Endothelial cell of umbilical vein (primary cell): ENCODE measurements around the gene HP. TPM values are rescaled to one million over a fixed set of nuclear protein-coding genes. Genes with fewer than 3 reads are reported as not detected.
"Not testable (repeated sequence)": the region's sequence is repeated elsewhere in the genome, so short reads cannot be mapped to it uniquely, and the experiment has no call there.

Source experiments
- Bru-seq: library from RNA; stranded (reverse); fragments of 400-500 nt; gene quantifications from one replicate; lab custom pipeline; 2021; lab: Mats Ljungman, UMichigan
- BruChase-seq, 2 experiments: library from RNA; stranded (reverse); fragments of 400-500 nt; gene quantifications; one replicate each; lab custom pipeline; 2021; lab: Mats Ljungman, UMichigan
- BruUV-seq: library from RNA; stranded (reverse); fragments of 400-500 nt; replicated peaks from 2 replicates; lab custom pipeline; 2021; lab: Mats Ljungman, UMichigan
- CTCF ChIA-PET: fragments of 300-600, 350-600 bp; sonication (Branson Sonifier 250); formaldehyde crosslinking; loops from one replicate; lab custom pipeline; 2021; ENCODE audit warnings: antibody characterized with exemption, inconsistent platforms; lab: Charles Lee
- POLR2A ChIA-PET: fragments of 300-600, 350-600 bp; sonication (Branson Sonifier 250); formaldehyde crosslinking; loops from one replicate; lab custom pipeline; 2021; ENCODE audit warnings: antibody characterized with exemption, inconsistent platforms; lab: Charles Lee
- DNase-seq: peaks from one replicate; pipeline ENCODE4 v3.0.0-alpha.2; 2011; ENCODE audit warnings: low read depth, low spot score
- FAIRE-seq: peaks from 2 replicates; lab custom pipeline; 2011; peaks lifted over from hg19 to GRCh38; lab: Jason Lieb, UNC
- H2AFZ ChIP-seq: 2 replicates; pipeline ENCODE4 v1.6.0; 2012; ENCODE audit warnings: low read depth, low read length, control low read depth, inconsistent platforms
- H3K27ac ChIP-seq: 2 replicates; pipeline ENCODE4 v1.5.1; 2011; ENCODE audit warnings: low read depth, mild to moderate bottlenecking, control low read depth, low read length, moderate library complexity; ENCODE audit not compliant: insufficient read depth
- H3K27me3 ChIP-seq, 2 experiments: 2 replicates each; pipeline versions ENCODE4 v1.6.0 to v1.6.1; 2011; ENCODE audit warnings: low read length in 2 of 2, mixed read lengths in 1 of 2; ENCODE audit not compliant: control insufficient read depth in 2 of 2, insufficient read depth in 2 of 2
- H3K36me3 ChIP-seq, 2 experiments: 2 replicates in 1 of 2; 3 replicates in 1 of 2; pipeline ENCODE4 v1.5.1; 2011; ENCODE audit warnings: low read length in 2 of 2, mild to moderate bottlenecking in 1 of 2, moderate library complexity in 1 of 2; ENCODE audit not compliant: control insufficient read depth in 2 of 2, insufficient read depth in 2 of 2; ENCODE audit errors: extremely low read depth in 1 of 2
- H3K4me1 ChIP-seq: 3 replicates; pipeline ENCODE4 v1.5.1; 2011; ENCODE audit warnings: mild to moderate bottlenecking, low read length; ENCODE audit not compliant: control insufficient read depth, insufficient read depth; ENCODE audit errors: extremely low read depth
- H3K4me2 ChIP-seq: 2 replicates; pipeline ENCODE4 v1.6.1; 2011; ENCODE audit warnings: low read length, control low read depth, mixed read lengths; ENCODE audit not compliant: insufficient read depth
- H3K4me3 ChIP-seq, 3 experiments: fragments of 200-600 bp in 1 of 3; sonication (generic), shearing (Covaris generic) in 1 of 3; replicated peaks in 1 of 3; 2 replicates each; pipeline ENCODE4 v1.5.1; 2011 to 2016; ENCODE audit warnings: control low read depth in 3 of 3, low read length in 3 of 3, mild to moderate bottlenecking in 2 of 3, inconsistent platforms in 1 of 3, low read depth in 1 of 3, moderate library complexity in 1 of 3; ENCODE audit not compliant: insufficient read depth in 1 of 3
- H3K79me2 ChIP-seq: 2 replicates; pipeline ENCODE4 v1.6.0; 2012; ENCODE audit warnings: low read length, inconsistent platforms; ENCODE audit not compliant: control insufficient read depth, insufficient read depth
- H3K9ac ChIP-seq: replicated peaks from 2 replicates; pipeline ENCODE3; 2011; ENCODE audit warnings: low read length, control low read depth; ENCODE audit not compliant: insufficient read depth; ENCODE audit errors: extremely low read depth
- H3K9me1 ChIP-seq: replicated peaks from 3 replicates; pipeline ENCODE4 v1.6.0; 2011; ENCODE audit warnings: mild to moderate bottlenecking, low read length; ENCODE audit not compliant: control insufficient read depth, insufficient read depth; ENCODE audit errors: extremely low read depth
- H3K9me3 ChIP-seq: replicated peaks from 2 replicates; pipeline ENCODE4 v1.5.1; 2012; ENCODE audit warnings: low read length, inconsistent platforms; ENCODE audit not compliant: control insufficient read depth, insufficient read depth
- H4K20me1 ChIP-seq: replicated peaks from 2 replicates; pipeline ENCODE3; 2011; ENCODE audit warnings: mild to moderate bottlenecking, low read length; ENCODE audit not compliant: control insufficient read depth, insufficient read depth; ENCODE audit errors: extremely low read depth
- dilution Hi-C: fragments of 300-500 bp; cut with MboI; formaldehyde crosslinking; loops from one replicate; pipeline ENCODE4 v1.15.0; 2019; ENCODE audit warnings: low sequenced_read_pairs; ENCODE audit not compliant: extremely low pct_ligation_motif_present
- intact Hi-C: fragments of 100-400 bp; cut with micrococcal nuclease; formaldehyde crosslinking; loops from one replicate; pipeline ENCODE4 v1.10.0; 2022
- long read RNA-seq: library from polyadenylated mRNA; stranded (forward); transcript quantifications from one replicate; pipeline ENCODE4 v2.0.0, GENCODE V29; 2021
- polyA minus RNA-seq, 3 experiments: library from RNA; depleted of rRNA, polyadenylated mRNA; stranded (reverse); fragments of >200 nt; gene quantifications; 1 replicate in 1 of 3; 2 replicates in 2 of 3; pipeline ENCODE4 v1.2.3, GENCODE V29; 2011
- polyA plus RNA-seq, 4 experiments: library from polyadenylated mRNA; depleted of rRNA in 3 of 4; stranded (reverse) in 3 of 4; unstranded in 1 of 4; fragments of >200 nt; gene quantifications; 2 replicates each; pipeline versions ENCODE4 v1.2.1 to v1.2.3, GENCODE V29; 2011 to 2012; ENCODE audit warnings: missing spikeins in 1 of 4
- total RNA-seq: library from RNA; stranded (reverse); gene quantifications from 2 replicates; pipeline ENCODE4 v1.2.3, GENCODE V29; 2021

Gene HP, protein sequence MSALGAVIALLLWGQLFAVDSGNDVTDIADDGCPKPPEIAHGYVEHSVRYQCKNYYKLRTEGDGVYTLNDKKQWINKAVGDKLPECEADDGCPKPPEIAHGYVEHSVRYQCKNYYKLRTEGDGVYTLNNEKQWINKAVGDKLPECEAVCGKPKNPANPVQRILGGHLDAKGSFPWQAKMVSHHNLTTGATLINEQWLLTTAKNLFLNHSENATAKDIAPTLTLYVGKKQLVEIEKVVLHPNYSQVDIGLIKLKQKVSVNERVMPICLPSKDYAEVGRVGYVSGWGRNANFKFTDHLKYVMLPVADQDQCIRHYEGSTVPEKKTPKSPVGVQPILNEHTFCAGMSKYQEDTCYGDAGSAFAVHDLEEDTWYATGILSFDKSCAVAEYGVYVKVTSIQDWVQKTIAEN
- not detected in 2 replicates for total RNA-seq
- polyA plus RNA-seq = not detected in 2 replicates
- not detected in 2 replicates for polyA plus RNA-seq (2011; cell fraction: cytosol; rRNA removed)
- not detected in 2 replicates for polyA plus RNA-seq (2011; cell fraction: nucleus; rRNA removed)
- not detected in 2 replicates for polyA plus RNA-seq (2012)
- not detected in 2 replicates for polyA minus RNA-seq
- not detected for polyA minus RNA-seq (2011; cell fraction: cytosol; rRNA and poly(A)+ RNA removed)
- not detected in 2 replicates for polyA minus RNA-seq (2011; cell fraction: nucleus; rRNA and poly(A)+ RNA removed)
- Bru-seq, nascent RNA = percentile 7 among the genes with signal in this experiment
- BruChase-seq, experiment 1, labeled RNA remaining after a 6-hour chase = not detected
- BruChase-seq, experiment 2, labeled RNA remaining after a 2-hour chase = not detected
- long read RNA-seq = 0 reads

GRCh38 chr16:72054254-72054847 lies at the start of gene HP:
Gene HP, plus strand, starts transcription at chr16:72054505. Its CDS starts 148 bp downstream, at chr16:72054653.
- H3K9ac ChIP-seq, intact Hi-C loops, DNase-seq, H3K79me2 ChIP-seq, dilution Hi-C loops, H3K4me3 ChIP-seq, H3K9me3 ChIP-seq, CTCF ChIA-PET, H3K4me1 ChIP-seq, H3K36me3 ChIP-seq, H2AFZ ChIP-seq, FAIRE-seq, H3K27ac ChIP-seq, H3K9me1 ChIP-seq, H3K4me2 ChIP-seq, POLR2A ChIA-PET, H3K27me3 ChIP-seq, H4K20me1 ChIP-seq, BruUV-seq: not testable (repeated sequence)

- FAIRE-seq, CTCF ChIA-PET, H3K79me2 ChIP-seq, POLR2A ChIA-PET, BruUV-seq, H3K4me3 ChIP-seq, H3K27ac ChIP-seq, H3K27me3 ChIP-seq, dilution Hi-C loops, H3K4me1 ChIP-seq, H3K36me3 ChIP-seq, H3K9me1 ChIP-seq, DNase-seq, H3K9me3 ChIP-seq, H2AFZ ChIP-seq, H4K20me1 ChIP-seq: not testable (repeated sequence)
- intact Hi-C loops = loop anchor here (1.0 kb wide), 4 partner anchors 81 to 126 kb away; partner anchors contain the start of genes DHX38, IST1 and TXNL4B
- H3K9ac ChIP-seq = peak overlapping the region; percentile 13
- peak overlapping the region; percentile 71 for H3K4me2 ChIP-seq
These were observed 46.3 kb upstream of the HP start for GRCh38 chr16:72008065-72008423.
